H9 (cell line): Measurements from ENCODE around the gene EPB41L1. TPM values are rescaled to one million over a fixed set of nuclear protein-coding genes. Genes with fewer than 3 reads are reported as not detected.

ENCODE experiments used
- DNase-seq: peaks from one replicate; pipeline ENCODE4 v3.0.0-alpha.2; 2017
- H2AFZ ChIP-seq: one replicate; pipeline ENCODE4 v1.6.1; 2013; ENCODE audit warnings: mild to moderate bottlenecking, low read length, control low read depth, moderate library complexity
- H2AK5ac ChIP-seq: 2 replicates; pipeline ENCODE4 v1.6.1; 2013; ENCODE audit warnings: low read length, control low read depth, mixed read lengths; ENCODE audit not compliant: insufficient read length
- H2BK120ac ChIP-seq: one replicate; pipeline ENCODE4 v1.6.1; 2013; ENCODE audit warnings: low read depth, mild to moderate bottlenecking, low read length, control low read depth, inconsistent platforms; ENCODE audit not compliant: poor library complexity, severe bottlenecking
- H2BK12ac ChIP-seq: 2 replicates; pipeline ENCODE4 v1.6.1; 2013; ENCODE audit warnings: low read length, control low read depth, mixed read lengths, low read depth; ENCODE audit not compliant: insufficient read length
- H2BK15ac ChIP-seq: 2 replicates; pipeline ENCODE4 v1.6.1; 2013; ENCODE audit warnings: low read depth, low read length, control low read depth
- H2BK20ac ChIP-seq: one replicate; pipeline ENCODE4 v1.6.1; 2013; ENCODE audit warnings: low read depth, mild to moderate bottlenecking, low read length, control low read depth, inconsistent platforms; ENCODE audit not compliant: poor library complexity, severe bottlenecking
- H2BK5ac ChIP-seq: 2 replicates; pipeline ENCODE4 v1.6.1; 2013; ENCODE audit warnings: low read length, control low read depth, mixed read lengths; ENCODE audit not compliant: insufficient read length
- H3K14ac ChIP-seq: 2 replicates; pipeline ENCODE4 v1.6.1; 2013; ENCODE audit warnings: low read length, control low read depth; ENCODE audit not compliant: insufficient read depth
- H3K18ac ChIP-seq: 2 replicates; pipeline ENCODE4 v1.6.1; 2013; ENCODE audit warnings: low read depth, mild to moderate bottlenecking, mixed read lengths, low read length, control low read depth; ENCODE audit not compliant: insufficient read length
- H3K23ac ChIP-seq: 2 replicates; pipeline ENCODE4 v1.6.1; 2013; ENCODE audit warnings: low read length, control low read depth, mixed read lengths, low read depth; ENCODE audit not compliant: insufficient read length
- H3K23me2 ChIP-seq: 2 replicates; pipeline ENCODE4 v1.6.1; 2013; ENCODE audit warnings: low read depth, mild to moderate bottlenecking, mixed read lengths, low read length, control low read depth; ENCODE audit not compliant: insufficient read length, poor library complexity, severe bottlenecking
- H3K27ac ChIP-seq: 2 replicates; pipeline ENCODE4 v1.5.1; 2013; ENCODE audit warnings: low read length, control low read depth, mixed read lengths, low read depth; ENCODE audit not compliant: insufficient read length
- H3K27me3 ChIP-seq: 2 replicates; pipeline ENCODE4 v1.6.1; 2013; ENCODE audit warnings: low read length, control low read depth, inconsistent platforms; ENCODE audit not compliant: insufficient read depth
- H3K4ac ChIP-seq: 2 replicates; pipeline ENCODE4 v1.6.1; 2013; ENCODE audit warnings: low read depth, mild to moderate bottlenecking, control low read depth, inconsistent platforms, low read length, moderate library complexity
- H3K4me1 ChIP-seq: 2 replicates; pipeline ENCODE4 v1.6.1; 2013; ENCODE audit warnings: low read length, control low read depth, inconsistent platforms; ENCODE audit not compliant: insufficient read depth
- H3K4me2 ChIP-seq: 2 replicates; pipeline ENCODE4 v1.6.1; 2013; ENCODE audit warnings: low read length, control low read depth, mixed read lengths; ENCODE audit not compliant: insufficient read length, insufficient read depth
- H3K56ac ChIP-seq: 2 replicates; pipeline ENCODE4 v1.6.1; 2013; ENCODE audit warnings: low read depth, mild to moderate bottlenecking, mixed read lengths, low read length, control low read depth; ENCODE audit not compliant: insufficient read length
- H3K79me1 ChIP-seq: 2 replicates; pipeline ENCODE4 v1.6.1; 2013; ENCODE audit warnings: low read depth, mild to moderate bottlenecking, moderate library complexity, low read length, control low read depth, inconsistent platforms; ENCODE audit not compliant: insufficient read depth, poor library complexity, severe bottlenecking
- H3K79me2 ChIP-seq: 2 replicates; pipeline ENCODE4 v1.6.1; 2013; ENCODE audit warnings: low read length, control low read depth, inconsistent platforms; ENCODE audit not compliant: insufficient read depth
- H3K9ac ChIP-seq: 2 replicates; pipeline ENCODE4 v1.6.1; 2013; ENCODE audit warnings: low read length, control low read depth, mixed read lengths; ENCODE audit not compliant: insufficient read length; ENCODE audit errors: extremely low read depth
- H3K9me3 ChIP-seq: one replicate; pipeline ENCODE4 v1.6.1; 2013; ENCODE audit warnings: low read depth, low read length, inconsistent platforms; ENCODE audit not compliant: control insufficient read depth
- H3T11ph ChIP-seq: one replicate; pipeline ENCODE4 v1.6.1; 2013; ENCODE audit warnings: mild to moderate bottlenecking, low read length, control low read depth, inconsistent platforms
- H4K20me1 ChIP-seq: one replicate; pipeline ENCODE4 v1.6.1; 2013; ENCODE audit not compliant: control insufficient read depth, insufficient read length, insufficient read depth
- H4K5ac ChIP-seq: 2 replicates; pipeline ENCODE4 v1.6.1; 2013; ENCODE audit warnings: low read depth, mild to moderate bottlenecking, mixed read lengths, low read length, control low read depth; ENCODE audit not compliant: insufficient read length
- H4K8ac ChIP-seq: replicated peaks from 2 replicates; pipeline ENCODE4 v1.6.1; 2013; ENCODE audit warnings: low read length, control low read depth, mixed read lengths, low read depth; ENCODE audit not compliant: insufficient read length
- H4K91ac ChIP-seq: 2 replicates; pipeline ENCODE4 v1.6.1; 2013; ENCODE audit warnings: low read depth, mild to moderate bottlenecking, moderate library complexity, mixed read lengths, low read length, control low read depth; ENCODE audit not compliant: insufficient read length
- H3K27ac Mint-ChIP-seq, 3 experiments: 2 replicates in 2 of 3; 3 replicates in 1 of 3; pipeline ENCODE4 v1.8.0; 2020 to 2021; ENCODE audit warnings: mixed read lengths in 3 of 3, mild to moderate bottlenecking in 1 of 3, moderate library complexity in 1 of 3
- H3K27me3 Mint-ChIP-seq: 2 replicates; pipeline ENCODE4 v1.8.0; 2021; ENCODE audit warnings: low read depth, mild to moderate bottlenecking, moderate library complexity, mixed read lengths
- H3K36me3 Mint-ChIP-seq, 3 experiments: 2 replicates in 2 of 3; 3 replicates in 1 of 3; pipeline ENCODE4 v1.8.0; 2020 to 2021; ENCODE audit warnings: low read depth in 3 of 3, mixed read lengths in 3 of 3; ENCODE audit not compliant: insufficient read depth in 1 of 3
- H3K4me1 Mint-ChIP-seq, 2 experiments: 2 replicates each; pipeline ENCODE4 v1.8.0; 2020; ENCODE audit warnings: mixed read lengths in 2 of 2
- H3K4me3 Mint-ChIP-seq, 2 experiments: 2 replicates in 1 of 2; 3 replicates in 1 of 2; pipeline ENCODE4 v1.8.0; 2020 to 2021; ENCODE audit warnings: mild to moderate bottlenecking in 2 of 2, mixed read lengths in 2 of 2, moderate library complexity in 1 of 2
- H3K9me3 Mint-ChIP-seq, 2 experiments: 2 replicates in 1 of 2; 3 replicates in 1 of 2; pipeline ENCODE4 v1.8.0; 2020; ENCODE audit warnings: mild to moderate bottlenecking in 2 of 2, mixed read lengths in 2 of 2, moderate library complexity in 1 of 2
- WGBS: extraction: QIAGEN DNeasy Blood & Tissue Kit; methylation state at CpG from one replicate; pipeline ENCODE4 v1.1.7; 2013; ENCODE audit warnings: missing lambda C conversion rate, low lambda C conversion rate, mixed read lengths; ENCODE audit not compliant: insufficient read length; ENCODE audit errors: extremely low coverage; 5-methylcytosine and 5-hydroxymethylcytosine counted together
- total RNA-seq: library from RNA; stranded (reverse); gene quantifications from 2 replicates; pipeline ENCODE4 v1.2.1, GENCODE V29; 2021
- TF ChIP-seq, protein P1 (sequence below): fragments of 200-600 bp; sonication (generic); conservative IDR thresholded peaks from 3 replicates; pipeline ENCODE4 v1.8.0; 2021; ENCODE audit warnings: antibody characterized with exemption, mild to moderate bottlenecking

The EPB41L1 gene
- total RNA-seq, 1 experiment from 2014 or later, result 31.1 TPM

GRCh38 chr20:36267605-36268381 lies 113.3 kb downstream of the EPB41L1 start:
- Histone ChIP-seq H4K20me1 (no peaks in the 10 kb centered on the region), H4K8ac (no peak overlapping the region), H2BK15ac (no peak overlapping the region), H2BK5ac (no peak overlapping the region), H3K27me3 (no peaks in the 10 kb centered on the region), H3K23ac (no peak overlapping the region), H2AFZ (no peak overlapping the region), H3K9me3 (no peaks in the 10 kb centered on the region), H4K91ac (no peak overlapping the region), H3K79me1 (no peaks in the 10 kb centered on the region), H4K5ac (no peak overlapping the region), H3K4me1 (0 out of 2 replicates have a peak, but pooled peaks cover 3% of the 10 kb centered on the region), H3K79me2 (no peaks in the 10 kb centered on the region), H2BK12ac (no peak overlapping the region), H3K18ac (no peak overlapping the region), H3K4ac (no peak overlapping the region), H3K56ac (no peak overlapping the region), H3K14ac (no peak overlapping the region), H2BK20ac (no peak overlapping the region), H3K23me2 (no peaks in the 10 kb centered on the region), H2BK120ac (no peak overlapping the region), H3K4me2 (no peak overlapping the region), H3T11ph (no peak overlapping the region), H3K9ac (no peak overlapping the region), H3K27ac (no peak overlapping the region), H2AK5ac (no peak overlapping the region)
- Mint-ChIP-seq H3K36me3 (no peaks in the 10 kb centered on the region), H3K4me1 (peaks cover 12 to 32% of the 10 kb centered on the region in 2 experiments), H3K4me3 (no peak overlapping the region), H3K27me3 (no peaks in the 10 kb centered on the region; the same call in 1 of the 2 replicates), H3K9me3 (no peaks in the 10 kb centered on the region), H3K27ac (peak overlapping the region in 1 of 3 experiments; percentile 25; a peak in 2 of 7 replicates)
- TF ChIP-seq, protein P1, sequence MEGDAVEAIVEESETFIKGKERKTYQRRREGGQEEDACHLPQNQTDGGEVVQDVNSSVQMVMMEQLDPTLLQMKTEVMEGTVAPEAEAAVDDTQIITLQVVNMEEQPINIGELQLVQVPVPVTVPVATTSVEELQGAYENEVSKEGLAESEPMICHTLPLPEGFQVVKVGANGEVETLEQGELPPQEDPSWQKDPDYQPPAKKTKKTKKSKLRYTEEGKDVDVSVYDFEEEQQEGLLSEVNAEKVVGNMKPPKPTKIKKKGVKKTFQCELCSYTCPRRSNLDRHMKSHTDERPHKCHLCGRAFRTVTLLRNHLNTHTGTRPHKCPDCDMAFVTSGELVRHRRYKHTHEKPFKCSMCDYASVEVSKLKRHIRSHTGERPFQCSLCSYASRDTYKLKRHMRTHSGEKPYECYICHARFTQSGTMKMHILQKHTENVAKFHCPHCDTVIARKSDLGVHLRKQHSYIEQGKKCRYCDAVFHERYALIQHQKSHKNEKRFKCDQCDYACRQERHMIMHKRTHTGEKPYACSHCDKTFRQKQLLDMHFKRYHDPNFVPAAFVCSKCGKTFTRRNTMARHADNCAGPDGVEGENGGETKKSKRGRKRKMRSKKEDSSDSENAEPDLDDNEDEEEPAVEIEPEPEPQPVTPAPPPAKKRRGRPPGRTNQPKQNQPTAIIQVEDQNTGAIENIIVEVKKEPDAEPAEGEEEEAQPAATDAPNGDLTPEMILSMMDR, result no peak; the same call in 2 of the 3 replicates
- no CpG with 5 or more reads among the region's 24 CpGs for WGBS
- no peak for DNase-seq
